ENCODE data around the gene TRAF4. TPM values are rescaled to one million over a fixed set of nuclear protein-coding genes. Genes with fewer than 3 reads are reported as not detected.
A peak's percentile ranks its signal among the peaks of the same experiment; 100 is the strongest.

TRAF4 gene
- total and polyA plus RNA-seq, 10 of the 15 experiments (the other 5 are each of a cell fraction or from before 2014, with no cell fraction given) = 3.7 to 197 (median 66.4) TPM

- TF ChIP-seq CHD2 (IDR thresholded peaks at IDR 0.05; ENCODE audit: borderline replicate concordance, low read depth, low read length) = peak; percentile 80; the same call in 1 of the 2 replicates
- TF ChIP-seq NBN (IDR thresholded peaks at IDR 0.05) = peak; percentile 97
- no peak for TF ChIP-seq SMAD1 (IDR thresholded peaks at IDR 0.05; ENCODE audit: low read depth, partially characterized antibody)
- no peak for TF ChIP-seq ZNF217 (IDR thresholded peaks at IDR 0.05)
- peak; percentile 2 for TF ChIP-seq PBX3 (IDR thresholded peaks at IDR 0.05; ENCODE audit: insufficient replicate concordance, low read depth, low read length)
- TF ChIP-seq DPF2 (IDR thresholded peaks at IDR 0.05) = peak; percentile 25; the same call in 1 of the 2 replicates
- TF ChIP-seq RAD21 (IDR thresholded peaks at IDR 0.05; ENCODE audit: insufficient read depth, low read depth, low read length) = peak; percentile 98
- TF ChIP-seq CHD1 (IDR thresholded peaks at IDR 0.05; ENCODE audit: low read depth, low read length) = 0 out of 2 replicates have a peak, but pooled peaks have one; percentile 48
- peak; percentile 65 for TF ChIP-seq IKZF1 (conservative IDR thresholded peaks at IDR 0.05)
- TF ChIP-seq JUNB (IDR thresholded peaks at IDR 0.05) = no peak
- peak; percentile 64 for TF ChIP-seq GATAD2B (conservative IDR thresholded peaks at IDR 0.05; ENCODE audit: low read depth)
- peak; percentile 51 for TF ChIP-seq HDGF (IDR thresholded peaks at IDR 0.05)
- 0 out of 2 replicates have a peak, but pooled peaks have one; percentile 14 for TF ChIP-seq CREM (IDR thresholded peaks at IDR 0.05; ENCODE audit: low read depth)
- TF ChIP-seq SMC3 (IDR thresholded peaks at IDR 0.05; ENCODE audit: borderline replicate concordance, low read length) = peak; percentile 95
- TF ChIP-seq NR2C1 (IDR thresholded peaks at IDR 0.05) = no peak
- TF ChIP-seq E2F8 (IDR thresholded peaks at IDR 0.05; ENCODE audit: low read depth, partially characterized antibody) = peak; percentile 45
- TF ChIP-seq STAT3 (IDR thresholded peaks at IDR 0.05; ENCODE audit: low read depth, low read length) = 0 out of 2 replicates have a peak, but pooled peaks have one; percentile 57
- no peak for TF ChIP-seq ZNF384 (IDR thresholded peaks at IDR 0.05; ENCODE audit: borderline replicate concordance, low read depth, low read length)
- peak; percentile 90 for TF ChIP-seq BACH1 (IDR thresholded peaks at IDR 0.05; ENCODE audit: borderline replicate concordance)
- TF ChIP-seq ELK1 (IDR thresholded peaks at IDR 0.05; ENCODE audit: low read depth, low read length) = 0 out of 2 replicates have a peak, but pooled peaks have one; percentile 35
- TF ChIP-seq EP300 (IDR thresholded peaks at IDR 0.05; ENCODE audit: borderline replicate concordance in 1 of 2, control insufficient read depth in 1 of 2, low read depth in 2 of 2, low read length in 2 of 2) = peak; percentile 67 to 77; a peak in 3 of 4 replicates
- TF ChIP-seq BRCA1 (IDR thresholded peaks at IDR 0.05; ENCODE audit: low read depth, low read length) = no peak
- TF ChIP-seq RB1 (IDR thresholded peaks at IDR 0.05; ENCODE audit: borderline replicate concordance) = peak; percentile 58; the same call in 1 of the 2 replicates
- peak; percentile 68 for TF ChIP-seq YY1 (IDR thresholded peaks at IDR 0.05; ENCODE audit: low read depth, low read length)
- TF ChIP-seq KAT2A (conservative IDR thresholded peaks at IDR 0.05; ENCODE audit: control insufficient read depth, low read depth, low read length) = no peak
- TF ChIP-seq MEF2A (IDR thresholded peaks at IDR 0.05; ENCODE audit: insufficient read depth, low read depth, low read length) = peak; percentile 58; the same call in 1 of the 2 replicates
Measured at GRCh38 chr17:28726627-28727491, 17.0 kb upstream of the TRAF4 start (continued).
